HepG2 (cell line): ENCODE results near the gene TLCD5. TPM values are rescaled to one million over a fixed set of nuclear protein-coding genes. Genes with fewer than 3 reads are reported as not detected.

ENCODE experiments used
- AGO1 ChIP-seq: fragments of 200-400 bp; formaldehyde crosslinking; IDR thresholded peaks from 2 replicates; pipeline ENCODE4 v1.6.1; 2017; ENCODE audit warnings: mild to moderate bottlenecking, low read depth, low read length, moderate library complexity; ENCODE audit not compliant: poor library complexity, severe bottlenecking
- CEBPB ChIP-seq: IDR thresholded peaks from 2 replicates; pipeline ENCODE4 v1.6.1; 2011; ENCODE audit warnings: low read depth, low read length, improper control_type of control experiment, borderline replicate concordance
- FOXO1 ChIP-seq: sonication (generic); formaldehyde crosslinking; IDR thresholded peaks from 2 replicates; pipeline ENCODE4 v1.4.0; 2020; ENCODE audit warnings: missing genetic modification reagents
- KDM4B ChIP-seq: sonication (generic); formaldehyde crosslinking; IDR thresholded peaks from 2 replicates; pipeline ENCODE4 v1.4.0; 2020; ENCODE audit warnings: missing genetic modification reagents
- MATR3 ChIP-seq: sonication (generic); formaldehyde crosslinking; IDR thresholded peaks from 2 replicates; pipeline ENCODE4 v1.4.0; 2020; ENCODE audit warnings: missing genetic modification reagents
- MEIS1 ChIP-seq: sonication (generic); formaldehyde crosslinking; IDR thresholded peaks from 2 replicates; pipeline ENCODE4 v1.9.0; 2021; ENCODE audit warnings: mild to moderate bottlenecking, missing genetic modification reagents, moderate library complexity, borderline replicate concordance
- PHF21A ChIP-seq: sonication (generic); formaldehyde crosslinking; IDR thresholded peaks from 2 replicates; pipeline ENCODE4 v1.5.0; 2020; ENCODE audit warnings: mild to moderate bottlenecking, missing genetic modification reagents
- SCMH1 ChIP-seq: sonication (generic); formaldehyde crosslinking; IDR thresholded peaks from 2 replicates; pipeline ENCODE4 v1.9.0; 2021; ENCODE audit warnings: missing genetic modification reagents, mild to moderate bottlenecking, borderline replicate concordance
- SIN3B ChIP-seq: fragments of 150-350 bp; IDR thresholded peaks from 2 replicates; pipeline ENCODE4 v1.6.1; 2014; ENCODE audit warnings: low read length
- SKI ChIP-seq: fragments of 450-650 bp; IDR thresholded peaks from one replicate; pipeline ENCODE4 v1.6.1; 2018; ENCODE audit warnings: mild to moderate bottlenecking; ENCODE audit not compliant: partially characterized antibody
- SMAD3 ChIP-seq: sonication (generic); formaldehyde crosslinking; IDR thresholded peaks from 2 replicates; pipeline ENCODE4 v1.4.0; 2020; ENCODE audit warnings: missing genetic modification reagents
- SP2 ChIP-seq: sonication (generic); formaldehyde crosslinking; IDR thresholded peaks from 2 replicates; pipeline ENCODE4 v1.5.1; 2020; ENCODE audit warnings: mild to moderate bottlenecking, missing genetic modification reagents
- ZNF143 ChIP-seq: sonication (generic); formaldehyde crosslinking; IDR thresholded peaks from 2 replicates; pipeline ENCODE4 v1.4.0; 2020; ENCODE audit warnings: missing genetic modification reagents
- ZNF224 ChIP-seq: sonication (generic); formaldehyde crosslinking; IDR thresholded peaks from 2 replicates; pipeline ENCODE4 v1.5.0; 2020; ENCODE audit warnings: mild to moderate bottlenecking, missing genetic modification reagents
- ZNF260 ChIP-seq: sonication (generic); formaldehyde crosslinking; IDR thresholded peaks from 2 replicates; pipeline ENCODE4 v1.4.0; 2020; ENCODE audit warnings: missing genetic modification reagents, low read depth, mild to moderate bottlenecking, borderline replicate concordance
- ZNF282 ChIP-seq: fragments of 450-650 bp; IDR thresholded peaks from 2 replicates; pipeline ENCODE4 v1.6.1; 2018; ENCODE audit not compliant: partially characterized antibody
- ZNF451 ChIP-seq: sonication (generic); formaldehyde crosslinking; IDR thresholded peaks from 2 replicates; pipeline ENCODE4 v1.5.0; 2020; ENCODE audit warnings: mild to moderate bottlenecking, missing genetic modification reagents
- ZNF564 ChIP-seq: sonication (generic); formaldehyde crosslinking; IDR thresholded peaks from 2 replicates; pipeline ENCODE4 v1.8.1; 2023; ENCODE audit warnings: mild to moderate bottlenecking, missing genetic modification reagents
- ZNF567 ChIP-seq: sonication (generic); formaldehyde crosslinking; IDR thresholded peaks from 2 replicates; pipeline ENCODE4 v1.8.1; 2023; ENCODE audit warnings: mild to moderate bottlenecking, missing genetic modification reagents, borderline replicate concordance
- ZNF569 ChIP-seq: sonication (generic); formaldehyde crosslinking; IDR thresholded peaks from 2 replicates; pipeline ENCODE4 v1.5.0; 2020; ENCODE audit warnings: mild to moderate bottlenecking, missing genetic modification reagents, moderate library complexity, borderline replicate concordance
- ZSCAN21 ChIP-seq: sonication (generic); formaldehyde crosslinking; IDR thresholded peaks from 2 replicates; pipeline ENCODE4 v1.8.0; 2022; ENCODE audit warnings: mild to moderate bottlenecking, missing genetic modification reagents, moderate library complexity, borderline replicate concordance
- ZSCAN9 ChIP-seq: IDR thresholded peaks from 2 replicates; pipeline ENCODE4 v1.6.1; 2016; ENCODE audit warnings: borderline replicate concordance
- polyA plus RNA-seq, 8 experiments: library from polyadenylated mRNA; depleted of rRNA in 3 of 8; stranded (reverse) in 7 of 8; unstranded in 1 of 8; fragments of >200 nt; fragmentation: Illumina TruSeq in 4 of 8; extraction: Trizol in 4 of 8; gene quantifications; 2 replicates each; pipeline versions ENCODE4 v1.2.1 to v1.2.3, GENCODE V29; 2011 to 2016; ENCODE audit warnings: low read depth in 4 of 8, missing spikeins in 1 of 8, mixed read lengths in 1 of 8; ENCODE audit not compliant: insufficient read depth in 1 of 8
- total RNA-seq, 5 experiments: library from RNA; depleted of rRNA; stranded (reverse); fragments of >200 nt; fragmentation: Illumina TruSeq; extraction: Trizol; gene quantifications; 2 replicates each; pipeline ENCODE4 v1.2.3, GENCODE V29; 2016; ENCODE audit warnings: low read depth in 1 of 5
- TF ChIP-seq, protein P1 (sequence below): IDR thresholded peaks from 2 replicates; pipeline ENCODE4 v1.4.0; 2020; ENCODE audit warnings: mild to moderate bottlenecking, missing genetic modification reagents
- TF ChIP-seq, protein P2 (sequence below): sonication (generic); formaldehyde crosslinking; IDR thresholded peaks from 2 replicates; pipeline ENCODE4 v1.5.0; 2020; ENCODE audit warnings: missing genetic modification reagents, mild to moderate bottlenecking, borderline replicate concordance
- TF ChIP-seq, protein P3 (sequence below): sonication (generic); formaldehyde crosslinking; IDR thresholded peaks from 2 replicates; pipeline ENCODE4 v1.5.1; 2020; ENCODE audit warnings: missing genetic modification reagents, mild to moderate bottlenecking, borderline replicate concordance
- TF ChIP-seq, protein P4 (sequence below): IDR thresholded peaks from 2 replicates; pipeline ENCODE4 v1.6.1; 2012; ENCODE audit warnings: inconsistent platforms

TLCD5 gene
- total and polyA plus RNA-seq, 2 of the 13 experiments (the other 11 are each of a cell fraction or from before 2014, with no cell fraction given), result 6.1 to 7.6 TPM

DNA sequence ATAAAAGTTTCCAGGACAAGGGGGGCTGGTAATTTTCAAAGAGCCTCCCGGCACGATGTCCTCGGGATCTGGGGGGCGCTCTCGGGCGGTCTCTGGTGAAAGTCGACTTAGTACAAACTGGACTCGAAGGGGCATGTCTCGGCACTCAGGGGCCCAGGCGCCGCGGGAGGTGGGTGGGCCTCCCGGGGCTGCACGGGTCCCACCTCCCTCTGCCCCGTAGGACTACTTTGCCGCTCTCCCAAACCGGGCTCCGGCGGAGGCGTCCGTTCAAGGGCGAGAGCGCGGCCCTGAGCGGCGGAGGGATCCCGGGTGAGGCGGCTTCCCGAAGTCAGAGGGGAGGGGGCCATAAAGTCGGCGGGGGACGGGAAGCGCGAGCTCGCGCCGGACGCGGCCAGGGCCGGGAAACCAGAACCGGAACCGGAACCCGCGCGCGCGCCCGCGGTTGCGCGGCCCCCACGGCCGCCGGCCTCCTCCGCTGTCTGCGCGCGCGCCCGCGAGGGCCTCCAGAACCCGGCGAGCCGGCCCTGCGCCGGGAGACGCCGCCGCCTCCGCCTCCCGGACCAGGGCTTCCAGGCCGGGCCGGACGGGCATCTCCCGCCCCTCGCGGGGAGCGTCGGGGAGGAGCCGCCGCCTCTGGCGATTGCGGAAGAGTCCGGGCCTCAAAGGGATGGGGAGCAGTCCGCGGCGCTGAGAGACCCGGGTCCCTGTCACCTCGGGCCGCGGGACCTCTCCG is 11.0 kb downstream of the TLCD5 start, which contains the start of gene ARHGEF12 (continued):
- TF ChIP-seq, protein P1, sequence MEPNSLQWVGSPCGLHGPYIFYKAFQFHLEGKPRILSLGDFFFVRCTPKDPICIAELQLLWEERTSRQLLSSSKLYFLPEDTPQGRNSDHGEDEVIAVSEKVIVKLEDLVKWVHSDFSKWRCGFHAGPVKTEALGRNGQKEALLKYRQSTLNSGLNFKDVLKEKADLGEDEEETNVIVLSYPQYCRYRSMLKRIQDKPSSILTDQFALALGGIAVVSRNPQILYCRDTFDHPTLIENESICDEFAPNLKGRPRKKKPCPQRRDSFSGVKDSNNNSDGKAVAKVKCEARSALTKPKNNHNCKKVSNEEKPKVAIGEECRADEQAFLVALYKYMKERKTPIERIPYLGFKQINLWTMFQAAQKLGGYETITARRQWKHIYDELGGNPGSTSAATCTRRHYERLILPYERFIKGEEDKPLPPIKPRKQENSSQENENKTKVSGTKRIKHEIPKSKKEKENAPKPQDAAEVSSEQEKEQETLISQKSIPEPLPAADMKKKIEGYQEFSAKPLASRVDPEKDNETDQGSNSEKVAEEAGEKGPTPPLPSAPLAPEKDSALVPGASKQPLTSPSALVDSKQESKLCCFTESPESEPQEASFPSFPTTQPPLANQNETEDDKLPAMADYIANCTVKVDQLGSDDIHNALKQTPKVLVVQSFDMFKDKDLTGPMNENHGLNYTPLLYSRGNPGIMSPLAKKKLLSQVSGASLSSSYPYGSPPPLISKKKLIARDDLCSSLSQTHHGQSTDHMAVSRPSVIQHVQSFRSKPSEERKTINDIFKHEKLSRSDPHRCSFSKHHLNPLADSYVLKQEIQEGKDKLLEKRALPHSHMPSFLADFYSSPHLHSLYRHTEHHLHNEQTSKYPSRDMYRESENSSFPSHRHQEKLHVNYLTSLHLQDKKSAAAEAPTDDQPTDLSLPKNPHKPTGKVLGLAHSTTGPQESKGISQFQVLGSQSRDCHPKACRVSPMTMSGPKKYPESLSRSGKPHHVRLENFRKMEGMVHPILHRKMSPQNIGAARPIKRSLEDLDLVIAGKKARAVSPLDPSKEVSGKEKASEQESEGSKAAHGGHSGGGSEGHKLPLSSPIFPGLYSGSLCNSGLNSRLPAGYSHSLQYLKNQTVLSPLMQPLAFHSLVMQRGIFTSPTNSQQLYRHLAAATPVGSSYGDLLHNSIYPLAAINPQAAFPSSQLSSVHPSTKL (CRISPR knock-in tag), result peak; percentile 75
- TF ChIP-seq SP2 (CRISPR knock-in tag) (peak; percentile 35; the same call in 1 of the 2 replicates), SCMH1 (CRISPR knock-in tag) (no peak), ZNF282 (no peak), ZNF260 (CRISPR knock-in tag) (no peak), ZNF143 (CRISPR knock-in tag) (no peak), ZNF224 (CRISPR knock-in tag) (peak; percentile 68; the same call in 1 of the 2 replicates), ZNF451 (peak; percentile 61; the same call in 1 of the 2 replicates), ZSCAN9 (CRISPR knock-in tag) (no peak; the same call in 1 of the 2 replicates), AGO1 (peak; percentile 38), ZNF567 (no peak), MATR3 (no peak), ZNF569 (CRISPR knock-in tag) (no peak), CEBPB (peak; percentile 44; the same call in 1 of the 2 replicates), SKI (peak; percentile 65), SIN3B (peak; percentile 61; the same call in 1 of the 2 replicates), MEIS1 (CRISPR knock-in tag) (no peak; the same call in 1 of the 2 replicates), ZNF564 (CRISPR knock-in tag) (peak; percentile 58; the same call in 1 of the 2 replicates), ZSCAN21 (CRISPR knock-in tag) (peak; percentile 76), PHF21A (CRISPR knock-in tag) (peak; percentile 94), SMAD3 (CRISPR knock-in tag) (peak; percentile 32; the same call in 1 of the 2 replicates), KDM4B (peak; percentile 96), FOXO1 (CRISPR knock-in tag) (peak; percentile 22; the same call in 1 of the 2 replicates)
- TF ChIP-seq, protein P2, sequence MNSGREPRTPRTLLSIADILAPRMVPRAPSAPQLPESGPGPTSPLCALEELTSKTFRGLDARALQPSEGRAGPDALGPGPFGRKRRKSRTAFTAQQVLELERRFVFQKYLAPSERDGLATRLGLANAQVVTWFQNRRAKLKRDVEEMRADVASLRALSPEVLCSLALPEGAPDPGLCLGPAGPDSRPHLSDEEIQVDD (CRISPR knock-in tag), result no peak
- TF ChIP-seq, protein P3, sequence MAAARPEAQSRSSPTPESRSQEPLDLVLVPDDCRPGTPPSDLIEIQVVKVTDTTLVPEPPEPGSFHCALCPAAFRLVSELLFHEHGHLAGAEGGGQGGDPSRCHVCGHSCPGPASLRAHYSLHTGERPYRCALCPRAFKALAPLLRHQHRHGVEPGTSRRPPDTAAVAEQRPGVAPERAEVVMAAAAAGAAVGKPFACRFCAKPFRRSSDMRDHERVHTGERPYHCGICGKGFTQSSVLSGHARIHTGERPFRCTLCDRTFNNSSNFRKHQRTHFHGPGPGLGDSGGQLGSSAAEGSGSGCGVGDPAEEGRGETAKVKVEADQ (CRISPR knock-in tag), result peak; percentile 82; the same call in 1 of the 2 replicates
- TF ChIP-seq, protein P4, sequence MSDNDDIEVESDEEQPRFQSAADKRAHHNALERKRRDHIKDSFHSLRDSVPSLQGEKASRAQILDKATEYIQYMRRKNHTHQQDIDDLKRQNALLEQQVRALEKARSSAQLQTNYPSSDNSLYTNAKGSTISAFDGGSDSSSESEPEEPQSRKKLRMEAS, result peak; percentile 78
